ENCODE measurements around the gene IL21R. TPM values are rescaled to one million over a fixed set of nuclear protein-coding genes. Genes with fewer than 3 reads are reported as not detected.

Gene IL21R
- total RNA-seq (10 to 100 TPM; 35.6 to 44.3 (median 38.2) TPM), total RNA-seq (76.2 to 774 (median 107) reads per million in 29 experiments)
- total RNA-seq (2013) = 24.4 TPM

GRCh38 chr16:27401768-27402568 is at the start of gene IL21R:
Gene IL21R, plus strand, starts transcription at chr16:27402174. Its CDS starts 27,898 bp downstream, at chr16:27430072.
- H3K9me3 Mint-ChIP-seq = no peaks in the 10 kb centered on the region
- no peaks in the 10 kb centered on the region for H3K36me3 Mint-ChIP-seq
- H3K4me1 Mint-ChIP-seq = peaks cover 59 to 77% (median 74%) of the 10 kb centered on the region in 3 donors
- CTCF ChIA-PET = interaction anchor here (0.5 to 3.2 kb wide), 7 partner anchors 34 to 292 kb away, joined by 3 to 17 read pairs (median 4); no protein-coding TSS in a partner anchor
- Histone ChIP-seq H3K9me3 (no peaks in the 10 kb centered on the region), H3K4me1 (ENCODE audit: control insufficient read depth in 1 of 2, extremely low read depth in 1 of 2, insufficient read depth in 2 of 2, low read length in 2 of 2) (peaks cover 21 to 63% of the 10 kb centered on the region in 2 experiments), H3K4me3 (ENCODE audit: control insufficient read depth in 1 of 2, extremely low read depth in 1 of 2, low read length in 1 of 2) (peak within 1 kb of the TSS; percentile 90 to 98), H3K27me3 (replicated peaks in 1 of 2; ENCODE audit: control insufficient read depth in 2 of 2, extremely low read depth in 1 of 2, insufficient read depth in 2 of 2, low read length in 1 of 2) (no peaks in the 10 kb centered on the region), H3K27ac (ENCODE audit: low read length) (peak within 1 kb of the TSS; percentile 83), H3K36me3 (ENCODE audit: control insufficient read depth in 2 of 2, extremely low read depth in 1 of 2, insufficient read depth in 1 of 2, low read length in 1 of 2) (no peaks in the 10 kb centered on the region)
- peak; percentile 76 to 95 (median 89) for DNase-seq
- POLR2A ChIA-PET = interaction anchor here (0.5 to 6.8 kb wide), 11 partner anchors 10 to 232 kb away, joined by 3 to 88 read pairs (median 5); partner anchors contain the start of genes GTF3C1 (in 1 of the 2) and KATNIP (in 1 of the 2)
- peak within 1 kb of the TSS; percentile 96 to 97 for H3K27ac Mint-ChIP-seq
- H3K27me3 Mint-ChIP-seq = no peaks in the 10 kb centered on the region
- WGBS (ENCODE audit: insufficient coverage) = 4% methylated on average over 19 of the region's 23 CpGs
- ATAC-seq (replicated peaks in 1 of 4) = peak; percentile 82 to 89 (median 86)
- H3K4me3 Mint-ChIP-seq = peak within 1 kb of the TSS; percentile 88 to 99 (median 92)

GRCh38 chr16:27353853-27354252 is 48.1 kb upstream of the IL21R start:
- WGBS (ENCODE audit: insufficient coverage) = 100% methylated on average over 1 of the region's 4 CpGs
- POLR2A ChIA-PET = no interaction called here
- no peaks in the 10 kb centered on the region for H3K27me3 ChIP-seq (replicated peaks in 1 of 2; ENCODE audit: control insufficient read depth in 2 of 2, extremely low read depth in 1 of 2, insufficient read depth in 2 of 2, low read length in 1 of 2)

GRCh38 chr16:27355610-27356009 is 46.4 kb upstream of the IL21R start:
- peaks cover 72% of the 10 kb centered on the region for H3K36me3 Mint-ChIP-seq
- WGBS (ENCODE audit: insufficient coverage) = 78% methylated on average over 12 of the region's 12 CpGs
- no peaks in the 10 kb centered on the region for H3K9me3 ChIP-seq

More at GRCh38 chr16:27353853-27354252, 48.1 kb upstream of the IL21R start:
- Mint-ChIP-seq H3K27ac (peak overlapping the region; percentile 27 to 82), H3K4me3 (no peak overlapping the region), H3K36me3 (peaks cover 80% of the 10 kb centered on the region), H3K27me3 (no peaks in the 10 kb centered on the region), H3K9me3 (no peaks in the 10 kb centered on the region), H3K4me1 (peaks cover 10 to 22% (median 18%) of the 10 kb centered on the region in 3 donors)
- no peak overlapping the region for H3K4me3 ChIP-seq (ENCODE audit: control insufficient read depth in 1 of 2, extremely low read depth in 1 of 2, low read length in 1 of 2)
- H3K27ac ChIP-seq (ENCODE audit: low read length) = no peak overlapping the region
- ATAC-seq (replicated peaks in 1 of 4) (no peak), DNase-seq (no peak)
- H3K36me3 ChIP-seq (ENCODE audit: control insufficient read depth in 2 of 2, extremely low read depth in 1 of 2, insufficient read depth in 1 of 2, low read length in 1 of 2) = peaks cover 25 to 87% of the 10 kb centered on the region in 2 donors
- CTCF ChIA-PET = interaction anchor here in 1 of 2 donors (0.6 kb wide), 1 partner anchor 175 kb away, joined by 3 read pairs; no protein-coding TSS in a partner anchor
- H3K9me3 ChIP-seq = no peaks in the 10 kb centered on the region
- H3K4me1 ChIP-seq (ENCODE audit: control insufficient read depth in 1 of 2, extremely low read depth in 1 of 2, insufficient read depth in 2 of 2, low read length in 2 of 2) = peaks cover 0 to 5% of the 10 kb centered on the region in 2 experiments

GRCh38 chr16:27356794-27357193 is 45.2 kb upstream of the IL21R start:
- Mint-ChIP-seq H3K36me3 (peaks cover 70% of the 10 kb centered on the region), H3K4me1 (peaks cover 10 to 22% (median 15%) of the 10 kb centered on the region in 3 donors), H3K27ac (peak overlapping the region in 1 of 2 donors; percentile 8), H3K4me3 (no peak overlapping the region), H3K27me3 (no peaks in the 10 kb centered on the region), H3K9me3 (no peaks in the 10 kb centered on the region)
- peaks cover 18 to 87% of the 10 kb centered on the region in 2 donors for H3K36me3 ChIP-seq (ENCODE audit: control insufficient read depth in 2 of 2, extremely low read depth in 1 of 2, insufficient read depth in 1 of 2, low read length in 1 of 2)
- DNase-seq = no peak
- ChIA-PET CTCF (no interaction called here), POLR2A (interaction anchor here in 1 of 2 donors (0.6 kb wide), 1 partner anchor 83 kb away, joined by 5 read pairs; no protein-coding TSS in a partner anchor)
- H3K27me3 ChIP-seq (replicated peaks in 1 of 2; ENCODE audit: control insufficient read depth in 2 of 2, extremely low read depth in 1 of 2, insufficient read depth in 2 of 2, low read length in 1 of 2) = no peaks in the 10 kb centered on the region
- H3K9me3 ChIP-seq = no peaks in the 10 kb centered on the region
- ATAC-seq (replicated peaks in 1 of 4) = no peak
- peaks cover 0 to 8% of the 10 kb centered on the region in 2 experiments for H3K4me1 ChIP-seq (ENCODE audit: control insufficient read depth in 1 of 2, extremely low read depth in 1 of 2, insufficient read depth in 2 of 2, low read length in 2 of 2)
- H3K4me3 ChIP-seq (ENCODE audit: control insufficient read depth in 1 of 2, extremely low read depth in 1 of 2, low read length in 1 of 2) = no peak overlapping the region
- no peak overlapping the region for H3K27ac ChIP-seq (ENCODE audit: low read length)
- WGBS (ENCODE audit: insufficient coverage) = no CpG with 5 or more reads among the region's 4 CpGs

More at GRCh38 chr16:27355610-27356009, 46.4 kb upstream of the IL21R start:
- Mint-ChIP-seq H3K4me3 (no peak overlapping the region), H3K4me1 (peaks cover 10 to 18% (median 13%) of the 10 kb centered on the region in 3 donors), H3K27ac (peak overlapping the region in 1 of 2 donors; percentile 82), H3K9me3 (no peaks in the 10 kb centered on the region), H3K27me3 (no peaks in the 10 kb centered on the region)
- CTCF ChIA-PET = interaction anchor here in 1 of 2 donors (1.3 kb wide), 1 partner anchor 121 kb away, joined by 3 read pairs; no protein-coding TSS in a partner anchor
- H3K4me3 ChIP-seq (ENCODE audit: control insufficient read depth in 1 of 2, extremely low read depth in 1 of 2, low read length in 1 of 2) = no peak overlapping the region
- peak in 27 of 35 experiments; percentile 14 to 62 (median 34) for DNase-seq
- peaks cover 26 to 86% of the 10 kb centered on the region in 2 donors for H3K36me3 ChIP-seq (ENCODE audit: control insufficient read depth in 2 of 2, extremely low read depth in 1 of 2, insufficient read depth in 1 of 2, low read length in 1 of 2)
- no peaks in the 10 kb centered on the region for H3K27me3 ChIP-seq (replicated peaks in 1 of 2; ENCODE audit: control insufficient read depth in 2 of 2, extremely low read depth in 1 of 2, insufficient read depth in 2 of 2, low read length in 1 of 2)
- POLR2A ChIA-PET = interaction anchor here (0.6 kb wide), 2 partner anchors 87 to 237 kb away, joined by 3 read pairs; partner anchors contain the start of gene NSMCE1 (in 1 of the 2)
- ATAC-seq (replicated peaks in 1 of 4) = peak; percentile 45 to 71 (median 56)
- H3K27ac ChIP-seq (ENCODE audit: low read length) = no peak overlapping the region
- H3K4me1 ChIP-seq (ENCODE audit: control insufficient read depth in 1 of 2, extremely low read depth in 1 of 2, insufficient read depth in 2 of 2, low read length in 2 of 2) = peaks cover 0 to 8% of the 10 kb centered on the region in 2 experiments

GRCh38 chr16:27359051-27359450 is 42.9 kb upstream of the IL21R start:
- Histone ChIP-seq H3K4me3 (ENCODE audit: control insufficient read depth in 1 of 2, extremely low read depth in 1 of 2, low read length in 1 of 2) (no peak overlapping the region), H3K9me3 (no peaks in the 10 kb centered on the region), H3K27ac (ENCODE audit: low read length) (no peak overlapping the region), H3K27me3 (replicated peaks in 1 of 2; ENCODE audit: control insufficient read depth in 2 of 2, extremely low read depth in 1 of 2, insufficient read depth in 2 of 2, low read length in 1 of 2) (no peaks in the 10 kb centered on the region), H3K4me1 (ENCODE audit: control insufficient read depth in 1 of 2, extremely low read depth in 1 of 2, insufficient read depth in 2 of 2, low read length in 2 of 2) (peaks cover 0 to 17% of the 10 kb centered on the region in 2 experiments), H3K36me3 (ENCODE audit: control insufficient read depth in 2 of 2, extremely low read depth in 1 of 2, insufficient read depth in 1 of 2, low read length in 1 of 2) (peaks cover 28 to 88% of the 10 kb centered on the region in 2 donors)
- DNase-seq (no peak), ATAC-seq (replicated peaks in 1 of 4) (no peak)
- ChIA-PET CTCF (no interaction called here), POLR2A (no interaction called here)
- WGBS (ENCODE audit: insufficient coverage) = 80% methylated on average over 1 of the region's 4 CpGs
- H3K4me3 Mint-ChIP-seq = no peak overlapping the region
- no peak overlapping the region for H3K27ac Mint-ChIP-seq
- H3K36me3 Mint-ChIP-seq = peaks cover 69% of the 10 kb centered on the region
- H3K27me3 Mint-ChIP-seq = no peaks in the 10 kb centered on the region
- H3K9me3 Mint-ChIP-seq = no peaks in the 10 kb centered on the region
- peaks cover 20 to 34% (median 25%) of the 10 kb centered on the region in 3 donors for H3K4me1 Mint-ChIP-seq

GRCh38 chr16:27359615-27360014 is 42.4 kb upstream of the IL21R start:
- Histone ChIP-seq H3K36me3 (ENCODE audit: control insufficient read depth in 2 of 2, extremely low read depth in 1 of 2, insufficient read depth in 1 of 2, low read length in 1 of 2) (peaks cover 30 to 86% of the 10 kb centered on the region in 2 donors), H3K27ac (ENCODE audit: low read length) (no peak overlapping the region), H3K27me3 (replicated peaks in 1 of 2; ENCODE audit: control insufficient read depth in 2 of 2, extremely low read depth in 1 of 2, insufficient read depth in 2 of 2, low read length in 1 of 2) (no peaks in the 10 kb centered on the region), H3K4me1 (ENCODE audit: control insufficient read depth in 1 of 2, extremely low read depth in 1 of 2, insufficient read depth in 2 of 2, low read length in 2 of 2) (peaks cover 0 to 21% of the 10 kb centered on the region in 2 experiments), H3K4me3 (ENCODE audit: control insufficient read depth in 1 of 2, extremely low read depth in 1 of 2, low read length in 1 of 2) (no peak overlapping the region), H3K9me3 (no peaks in the 10 kb centered on the region)
- no peak for DNase-seq
- Mint-ChIP-seq H3K36me3 (peaks cover 70% of the 10 kb centered on the region), H3K27me3 (no peaks in the 10 kb centered on the region), H3K4me1 (peaks cover 24 to 34% (median 27%) of the 10 kb centered on the region in 3 donors), H3K4me3 (no peak overlapping the region), H3K9me3 (no peaks in the 10 kb centered on the region), H3K27ac (peak overlapping the region in 1 of 2 donors; percentile 44)
- WGBS (ENCODE audit: insufficient coverage) = 81% methylated on average over 6 of the region's 6 CpGs
- ATAC-seq (replicated peaks in 1 of 4) = no peak
- ChIA-PET CTCF (no interaction called here), POLR2A (interaction anchor here in 1 of 2 donors (0.6 kb wide), 1 partner anchor 124 kb away, joined by 3 read pairs; no protein-coding TSS in a partner anchor)
